Measurements from ENCODE around the gene MAPK11. TPM values are rescaled to one million over a fixed set of nuclear protein-coding genes. Genes with fewer than 3 reads are reported as not detected.

The MAPK11 gene
- total and polyA plus RNA-seq, 2 donors (not counting 1 experiment from before 2014, with no cell fraction given), result 8.1 to 9.9 TPM

GRCh38 chr22:50251477-50252081 lies 18.6 kb downstream of the MAPK11 start:
- Histone ChIP-seq H3K36me3 (replicated peaks in 1 of 2; ENCODE audit: control extremely low read depth in 1 of 2, control insufficient read depth in 1 of 2, extremely low read depth in 1 of 2, insufficient read depth in 2 of 2, low read length in 1 of 2) (peaks cover 0 to 21% of the 10 kb centered on the region in 2 experiments), H3K27me3 (replicated peaks in 1 of 4; ENCODE audit: control extremely low read depth in 1 of 4, control insufficient read depth in 3 of 4, insufficient read depth in 4 of 4, low read length in 3 of 4) (no peaks in the 10 kb centered on the region), H3K27ac (ENCODE audit: low read length in 2 of 2) (peak overlapping the region; percentile 29 to 49), H3K4me3 (ENCODE audit: control extremely low read depth in 1 of 5, extremely low read depth in 1 of 5, insufficient read depth in 1 of 5, low read depth in 2 of 5, low read length in 4 of 5) (peak overlapping the region in 4 of 5 experiments; percentile 69 to 81 (median 80)), H3K9me3 (ENCODE audit: control extremely low read depth in 1 of 3, control insufficient read depth in 2 of 3, insufficient read depth in 1 of 3, low read length in 2 of 3) (no peaks in the 10 kb centered on the region), H3K4me1 (ENCODE audit: control insufficient read depth in 2 of 2, insufficient read depth in 2 of 2, low read length in 2 of 2) (peaks cover 14 to 40% of the 10 kb centered on the region in 2 donors), H3K9ac (ENCODE audit: low read length) (peak overlapping the region; percentile 79), H2AFZ (ENCODE audit: insufficient read depth, low read depth, low read length, poor library complexity, severe bottlenecking) (peak overlapping the region; percentile 83), H3K79me2 (ENCODE audit: control insufficient read depth, insufficient read depth, low read length) (peaks cover 20% of the 10 kb centered on the region), H3K4me2 (replicated peaks; ENCODE audit: low read depth, low read length, poor library complexity, severe bottlenecking) (peak overlapping the region; percentile 95), H4K20me1 (ENCODE audit: control insufficient read depth, insufficient read depth, low read length, poor library complexity, severe bottlenecking) (peaks cover 34% of the 10 kb centered on the region)
- DNase-seq (peak; percentile 68), ATAC-seq (ENCODE audit: low read depth) (no peak)
- TF ChIP-seq, protein P1, sequence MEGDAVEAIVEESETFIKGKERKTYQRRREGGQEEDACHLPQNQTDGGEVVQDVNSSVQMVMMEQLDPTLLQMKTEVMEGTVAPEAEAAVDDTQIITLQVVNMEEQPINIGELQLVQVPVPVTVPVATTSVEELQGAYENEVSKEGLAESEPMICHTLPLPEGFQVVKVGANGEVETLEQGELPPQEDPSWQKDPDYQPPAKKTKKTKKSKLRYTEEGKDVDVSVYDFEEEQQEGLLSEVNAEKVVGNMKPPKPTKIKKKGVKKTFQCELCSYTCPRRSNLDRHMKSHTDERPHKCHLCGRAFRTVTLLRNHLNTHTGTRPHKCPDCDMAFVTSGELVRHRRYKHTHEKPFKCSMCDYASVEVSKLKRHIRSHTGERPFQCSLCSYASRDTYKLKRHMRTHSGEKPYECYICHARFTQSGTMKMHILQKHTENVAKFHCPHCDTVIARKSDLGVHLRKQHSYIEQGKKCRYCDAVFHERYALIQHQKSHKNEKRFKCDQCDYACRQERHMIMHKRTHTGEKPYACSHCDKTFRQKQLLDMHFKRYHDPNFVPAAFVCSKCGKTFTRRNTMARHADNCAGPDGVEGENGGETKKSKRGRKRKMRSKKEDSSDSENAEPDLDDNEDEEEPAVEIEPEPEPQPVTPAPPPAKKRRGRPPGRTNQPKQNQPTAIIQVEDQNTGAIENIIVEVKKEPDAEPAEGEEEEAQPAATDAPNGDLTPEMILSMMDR (IDR thresholded peaks at IDR 0.05), result no peak
- no peak for TF ChIP-seq EZH2 (IDR thresholded peaks at IDR 0.05; ENCODE audit: borderline replicate concordance, insufficient read depth, low read depth, low read length, poor library complexity, severe bottlenecking)
- Mint-ChIP-seq H3K4me1 (peaks cover 24% of the 10 kb centered on the region), H3K9me3 (ENCODE audit: insufficient read depth) (no peaks in the 10 kb centered on the region), H3K27me3 (no peaks in the 10 kb centered on the region), H3K27ac (peak overlapping the region; percentile 67), H3K4me3 (peak overlapping the region; percentile 86)
- ChIA-PET CTCF (interaction anchor here (0.7 to 3.8 kb wide), 24 partner anchors 9 to 370 kb away, joined by 3 to 52 read pairs (median 5); partner anchors contain the start of genes DENND6B, MAPK12, SCO2 and SYCE3), POLR2A (interaction anchor here (0.5 to 3.1 kb wide), 8 partner anchors 18 to 369 kb away, joined by 3 to 12 read pairs (median 4); partner anchors contain the start of gene SCO2)
- intact Hi-C loops (cut with micrococcal nuclease), result loop anchor here (1.0 to 5.0 kb wide), 6 partner anchors 7 to 331 kb away; partner anchors contain the start of genes CHKB, DENND6B and MAPK11
- WGBS (ENCODE audit: insufficient coverage), result 4% methylated on average over 36 of the region's 36 CpGs

All from B cell (primary cell).